Adrenal gland (tissue), 12 donors: Measurements from ENCODE around the gene ABCG2. TPM values are rescaled to one million over a fixed set of nuclear protein-coding genes. Genes with fewer than 3 reads are reported as not detected.

ENCODE experiments used
- DNase-seq, 7 donors: peaks; one replicate each; pipeline ENCODE4 v3.0.0-alpha.2; 2019 to 2020
- H3K27ac ChIP-seq, 5 donors: fragments of 200-600 bp; sonication (generic) in 4 of 5; 1 replicate in 3 of 5; 2 replicates in 2 of 5; pipeline versions ENCODE4 v1.5.1 to v1.8.0; 2016 to 2020; ENCODE audit warnings: mild to moderate bottlenecking in 1 of 5
- H3K27me3 ChIP-seq: fragments of 200-600 bp; 2 replicates; pipeline ENCODE4 v1.8.0; 2021
- H3K36me3 ChIP-seq, 2 donors: fragments of 200-600 bp; replicated peaks in 1 of 2; 1 replicate in 1 of 2; 2 replicates in 1 of 2; pipeline versions ENCODE4 v1.5.1 to v1.8.0; 2018 to 2022
- H3K4me1 ChIP-seq, 2 donors: fragments of 200-600 bp; replicated peaks in 1 of 2; 1 replicate in 1 of 2; 2 replicates in 1 of 2; pipeline versions ENCODE4 v1.5.1 to v1.8.0; 2018 to 2021
- H3K4me3 ChIP-seq, 4 donors: fragments of 200-600 bp; sonication (generic) in 3 of 4; one replicate each; pipeline ENCODE4 v1.5.1; 2016 to 2018
- H3K9me3 ChIP-seq, 3 donors: fragments of 200-600 bp; sonication (generic) in 1 of 3; replicated peaks in 1 of 3; 1 replicate in 2 of 3; 2 replicates in 1 of 3; pipeline versions ENCODE4 v1.5.1 to v1.8.0; 2016 to 2021
- CTCF ChIP-seq, 6 experiments: fragments of 450-650 bp in 4 of 6; fragments of 200-600 bp in 2 of 6; sonication (generic) in 1 of 6; IDR thresholded peaks; 1 replicate in 5 of 6; 2 replicates in 1 of 6; pipeline versions ENCODE4 v1.5.1 to v1.8.0; 2016 to 2021; ENCODE audit warnings: antibody characterized with exemption in 6 of 6, mild to moderate bottlenecking in 2 of 6, moderate library complexity in 1 of 6
- POLR2A ChIP-seq, 2 donors: fragments of 450-650 bp; IDR thresholded peaks; one replicate each; pipeline ENCODE4 v1.6.1; 2017; ENCODE audit warnings: antibody characterized with exemption in 2 of 2, mild to moderate bottlenecking in 2 of 2, moderate library complexity in 1 of 2
- WGBS, 4 donors: extraction: QIAGEN DNeasy Blood & Tissue Kit in 2 of 4; methylation state at CpG; one replicate each; pipeline versions ENCODE4 v1.1.5 to v1.1.7; 2013 to 2017; 5-methylcytosine and 5-hydroxymethylcytosine counted together
- intact Hi-C, 2 donors: fragments of 100-400 bp; cut with DNase I; formaldehyde crosslinking; loops; one replicate each; pipeline versions ENCODE4 v1.14.1 to v1.15.0; 2022 to 2023
- polyA plus RNA-seq, 3 donors: library from polyadenylated mRNA; stranded (reverse); fragments of 200-250 nt in 2 of 3; fragments of 350-450 nt in 1 of 3; fragmentation: Illumina TruSeq in 1 of 3; extraction: RNeasy Lipid Tissue Mini Kit (QIAGEN cat#74804) in 1 of 3; gene quantifications; one replicate each; pipeline ENCODE4 v1.2.3, GENCODE V29; 2013 to 2014
- total RNA-seq, 9 donors: library from RNA; depleted of rRNA in 4 of 9; stranded (reverse); fragments of >200 nt in 4 of 9; fragments of 120-200 nt in 1 of 9; fragmentation: NEBNext Ultra II Directional in 1 of 9; extraction: Animal tissue kit (Norgen Biotek cat#: 25700) in 1 of 9; gene quantifications; one replicate each; pipeline versions ENCODE4 v1.1.0 to v1.2.4, GENCODE V29; 2013 to 2023
- donor health status: healthy with polysubstance abuse.
- donor health status: Bipolar disorder and iron deficiency.
- donor health status: DM: yes; HTN: yes; CAD: no.
- donor health status: DM: no; HTN: no; CAD: no.
- donor health status: DM: no; HTN: no; CAD: no.
- donor health status: DM: yes; HTN: yes; CAD: no.

Gene ABCG2
- total and polyA plus RNA-seq, 12 donors, result 2.0 to 22.0 (median 6.4) TPM

DNA sequence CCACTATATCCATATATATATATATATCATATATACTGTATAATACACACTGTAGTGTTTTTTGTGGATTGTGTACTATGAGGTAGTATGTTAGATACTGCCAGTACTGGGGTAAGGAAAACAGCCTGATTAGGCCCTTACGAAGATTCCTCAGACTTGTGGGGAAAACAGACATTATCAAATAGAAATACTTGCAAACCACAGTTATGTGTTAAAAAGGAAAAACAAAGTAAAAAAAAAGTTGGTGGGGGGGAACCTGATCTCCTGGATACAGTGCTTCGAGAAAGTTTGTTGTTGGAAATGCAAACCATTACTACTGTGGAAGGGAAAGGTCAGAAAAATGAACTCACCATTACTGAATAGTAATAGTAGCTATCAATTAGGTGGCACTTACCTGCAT, 98.0 kb downstream of the ABCG2 start:
- H3K9me3 ChIP-seq, result no peaks in the 10 kb centered on the region
- no peak overlapping the region for H3K27ac ChIP-seq
- TF ChIP-seq POLR2A (IDR thresholded peaks at IDR 0.05) (no peak), CTCF (IDR thresholded peaks at IDR 0.05) (no peak)
- intact Hi-C loops, result no loop called here
- no peaks in the 10 kb centered on the region for H3K27me3 ChIP-seq
- 79 to 90% (median 88%) methylated on average over 2 of the region's 2 CpGs for WGBS, 4 donors
- peaks cover 8 to 11% of the 10 kb centered on the region in 2 donors for H3K4me1 ChIP-seq
- H3K4me3 ChIP-seq, result no peak overlapping the region
- DNase-seq, result no peak
- H3K36me3 ChIP-seq, result peaks cover 0 to 23% of the 10 kb centered on the region in 2 donors

GRCh38 chr4:88059766-88060165, 98.7 kb downstream of the ABCG2 start:
- H3K4me1 ChIP-seq, result peaks cover 8 to 11% of the 10 kb centered on the region in 2 donors
- intact Hi-C loops, result no loop called here
- peaks cover 0 to 19% of the 10 kb centered on the region in 2 donors for H3K36me3 ChIP-seq
- DNase-seq, result no peak
- TF ChIP-seq CTCF (IDR thresholded peaks at IDR 0.05), result no peak
- no peak for TF ChIP-seq POLR2A (IDR thresholded peaks at IDR 0.05)
- 63 to 70% (median 67%) methylated on average over 2 of the region's 2 CpGs for WGBS, 4 donors
- peak overlapping the region in 1 of 5 donors; percentile 4 for H3K27ac ChIP-seq
- no peaks in the 10 kb centered on the region for H3K27me3 ChIP-seq
- no peaks in the 10 kb centered on the region for H3K9me3 ChIP-seq
- no peak overlapping the region for H3K4me3 ChIP-seq

- intact Hi-C loops, result no loop called here
- peaks cover 0 to 21% of the 10 kb centered on the region in 2 donors for H3K36me3 ChIP-seq
These were observed 100.1 kb downstream of the ABCG2 start for GRCh38 chr4:88058295-88058694.

GRCh38 chr4:88054901-88055300, 103.5 kb downstream of the ABCG2 start:
- DNase-seq, result peak; percentile 26 to 66 (median 36)
- WGBS, 4 donors, result 73 to 88% (median 83%) methylated on average over 3 of the region's 3 CpGs
- TF ChIP-seq POLR2A (IDR thresholded peaks at IDR 0.05), result no peak
- TF ChIP-seq CTCF (IDR thresholded peaks at IDR 0.05), result peak; percentile 14 to 62 (median 56)
- Histone ChIP-seq H3K4me3 (no peak overlapping the region), H3K4me1 (no peaks in the 10 kb centered on the region), H3K9me3 (no peaks in the 10 kb centered on the region), H3K27me3 (no peaks in the 10 kb centered on the region), H3K27ac (no peak overlapping the region), H3K36me3 (peaks cover 0 to 40% of the 10 kb centered on the region in 2 donors)
- intact Hi-C loops, result no loop called here

More at GRCh38 chr4:88058295-88058694, 100.1 kb downstream of the ABCG2 start:
- H3K4me1 ChIP-seq, result peaks cover 8 to 11% of the 10 kb centered on the region in 2 donors
- no peak overlapping the region for H3K4me3 ChIP-seq
- no peak for DNase-seq
- H3K9me3 ChIP-seq, result no peaks in the 10 kb centered on the region
- no peak overlapping the region for H3K27ac ChIP-seq
- 91 to 98% (median 96%) methylated on average over 3 of the region's 3 CpGs for WGBS, 4 donors
- no peaks in the 10 kb centered on the region for H3K27me3 ChIP-seq
- TF ChIP-seq CTCF (IDR thresholded peaks at IDR 0.05) (no peak), POLR2A (IDR thresholded peaks at IDR 0.05) (no peak)
